Esophagus squamous epithelium (tissue), 5 donors: ENCODE results near the gene PPT1. TPM values are rescaled to one million over a fixed set of nuclear protein-coding genes. Genes with fewer than 3 reads are reported as not detected.

Source experiments
- DNase-seq: peaks from one replicate; lab custom pipeline; 2025; lab: John Stamatoyannopoulos, UW
- H3K27ac ChIP-seq, 4 donors: fragments of 200-600 bp; sonication (generic); one replicate each; pipeline ENCODE4 v1.5.1; 2016 to 2019; ENCODE audit warnings: mild to moderate bottlenecking in 1 of 4
- H3K27me3 ChIP-seq, 4 donors: fragments of 200-600 bp; sonication (generic); 1 replicate in 3 of 4; 2 replicates in 1 of 4; pipeline versions ENCODE4 v1.5.1 to v1.6.0; 2017 to 2021; ENCODE audit warnings: antibody characterized with exemption in 1 of 4
- H3K36me3 ChIP-seq, 3 donors: fragments of 200-600 bp; sonication (generic); one replicate each; pipeline ENCODE4 v1.5.1; 2016 to 2019
- H3K4me1 ChIP-seq, 3 donors: fragments of 200-600 bp; sonication (generic); one replicate each; pipeline ENCODE4 v1.5.1; 2017 to 2019
- H3K4me3 ChIP-seq, 4 donors: fragments of 200-600 bp; sonication (generic); 1 replicate in 3 of 4; 2 replicates in 1 of 4; pipeline ENCODE4 v1.5.1; 2016 to 2019; ENCODE audit warnings: mild to moderate bottlenecking in 2 of 4, moderate library complexity in 1 of 4
- H3K9me3 ChIP-seq, 3 donors: fragments of 200-600 bp; sonication (generic); one replicate each; pipeline ENCODE4 v1.5.1; 2016 to 2019
- CTCF ChIP-seq, 6 experiments: fragments of 450-650 bp in 4 of 6; fragments of 200-600 bp in 2 of 6; sonication (generic) in 2 of 6; IDR thresholded peaks; one replicate each; pipeline ENCODE4 v1.5.1; 2016 to 2019; ENCODE audit warnings: antibody characterized with exemption in 6 of 6, mild to moderate bottlenecking in 4 of 6, moderate library complexity in 4 of 6
- POLR2A ChIP-seq, 4 donors: fragments of 450-650 bp; IDR thresholded peaks; one replicate each; pipeline ENCODE4 v1.6.1; 2017; ENCODE audit warnings: antibody characterized with exemption in 4 of 4, mild to moderate bottlenecking in 4 of 4, moderate library complexity in 3 of 4
- WGBS, 2 donors: methylation state at CpG; one replicate each; pipeline ENCODE4 v1.1.5; 2018; 5-methylcytosine and 5-hydroxymethylcytosine counted together
- intact Hi-C: fragments of 100-400 bp; cut with DNase I; formaldehyde crosslinking; loops from one replicate; pipeline ENCODE4 v1.15.0; 2022
- total RNA-seq, 4 donors: library from RNA; depleted of rRNA; stranded (reverse); fragments of >200 nt; gene quantifications; one replicate each; pipeline ENCODE4 v1.1.0, GENCODE V29; 2016
- donor health status: DM: yes; HTN: yes; CAD: no.

PPT1 gene
- total RNA-seq, 4 donors from 2014 or later: 27.2 to 43.9 (median 37.6) TPM

GRCh38 chr1:40122855-40123254 lies 25.8 kb upstream of the PPT1 start:
- TF ChIP-seq POLR2A (IDR thresholded peaks at IDR 0.05) (no peak), CTCF (IDR thresholded peaks at IDR 0.05) (no peak)
- Histone ChIP-seq H3K4me1 (no peaks in the 10 kb centered on the region), H3K4me3 (no peak overlapping the region), H3K36me3 (no peaks in the 10 kb centered on the region), H3K9me3 (no peaks in the 10 kb centered on the region), H3K27me3 (peaks cover 0 to 44% (median 3%) of the 10 kb centered on the region in 4 donors), H3K27ac (no peak overlapping the region)
- intact Hi-C loops: no loop called here
- no peak for DNase-seq

GRCh38 chr1:40120128-40120527 lies 23.1 kb upstream of the PPT1 start:
- no peak for DNase-seq

GRCh38 chr1:40114400-40114799 lies 17.3 kb upstream of the PPT1 start:
- 84 to 94% methylated on average over 3 of the region's 3 CpGs for WGBS, 2 donors
- Histone ChIP-seq H3K4me1 (no peaks in the 10 kb centered on the region), H3K27ac (no peak overlapping the region), H3K9me3 (peaks cover 0 to 25% (median 20%) of the 10 kb centered on the region in 3 donors), H3K27me3 (peaks cover 0 to 43% (median 1%) of the 10 kb centered on the region in 4 donors), H3K4me3 (no peak overlapping the region), H3K36me3 (no peaks in the 10 kb centered on the region)
- TF ChIP-seq POLR2A (IDR thresholded peaks at IDR 0.05) (no peak), CTCF (IDR thresholded peaks at IDR 0.05) (no peak)
- intact Hi-C loops: no loop called here
- no peak for DNase-seq

More at GRCh38 chr1:40120128-40120527, 23.1 kb upstream of the PPT1 start:
- no peaks in the 10 kb centered on the region for H3K4me1 ChIP-seq
- WGBS, 2 donors: 76 to 82% methylated on average over 7 of the region's 7 CpGs
- no peaks in the 10 kb centered on the region for H3K36me3 ChIP-seq
- TF ChIP-seq CTCF (IDR thresholded peaks at IDR 0.05) (no peak), POLR2A (IDR thresholded peaks at IDR 0.05) (no peak)
- H3K27me3 ChIP-seq: peaks cover 0 to 28% (median 3%) of the 10 kb centered on the region in 4 donors
- no peak overlapping the region for H3K27ac ChIP-seq
- H3K9me3 ChIP-seq: no peaks in the 10 kb centered on the region
- intact Hi-C loops: no loop called here
- no peak overlapping the region for H3K4me3 ChIP-seq

GRCh38 chr1:40110389-40110788 lies 13.3 kb upstream of the PPT1 start:
- Histone ChIP-seq H3K4me3 (no peak overlapping the region), H3K36me3 (no peaks in the 10 kb centered on the region), H3K27me3 (peaks cover 0 to 37% (median 1%) of the 10 kb centered on the region in 4 donors), H3K4me1 (peaks cover 0 to 9% (median 3%) of the 10 kb centered on the region in 3 donors), H3K9me3 (peaks cover 0 to 25% (median 22%) of the 10 kb centered on the region in 3 donors), H3K27ac (no peak overlapping the region)
- no peak for DNase-seq
- TF ChIP-seq CTCF (IDR thresholded peaks at IDR 0.05) (no peak), POLR2A (IDR thresholded peaks at IDR 0.05) (no peak)
- intact Hi-C loops: no loop called here

GRCh38 chr1:40107290-40107959 lies 10.4 kb upstream of the PPT1 start:
- H3K27me3 ChIP-seq: peaks cover 0 to 43% (median 0%) of the 10 kb centered on the region in 4 donors
- H3K27ac ChIP-seq: no peak overlapping the region
- no peak overlapping the region for H3K4me3 ChIP-seq
- H3K9me3 ChIP-seq: peaks cover 0 to 32% (median 31%) of the 10 kb centered on the region in 3 donors
- DNase-seq: no peak
- peaks cover 0 to 9% (median 3%) of the 10 kb centered on the region in 3 donors for H3K4me1 ChIP-seq
- no peaks in the 10 kb centered on the region for H3K36me3 ChIP-seq
- intact Hi-C loops: no loop called here
- TF ChIP-seq CTCF (IDR thresholded peaks at IDR 0.05) (no peak), POLR2A (IDR thresholded peaks at IDR 0.05) (no peak)
- WGBS, 2 donors: 49 to 66% methylated on average over 6 of the region's 6 CpGs
